Loucy (cell line): ENCODE data around the gene FAM117B.

Experiments used
- H2AFZ ChIP-seq: fragments of 200-600 bp; sonication (generic); 2 replicates; pipeline ENCODE4 v1.6.0; 2016; ENCODE audit warnings: antibody characterized with exemption, mild to moderate bottlenecking, low read length, moderate library complexity
- H3F3A ChIP-seq: fragments of 200-600 bp; 2 replicates; pipeline ENCODE4 v1.6.0; 2016; ENCODE audit warnings: antibody characterized with exemption, low read depth, mild to moderate bottlenecking
- H3K27me3 ChIP-seq: fragments of 200-600 bp; sonication (generic); 2 replicates; pipeline ENCODE4 v1.6.1; 2014; ENCODE audit warnings: low read length, mild to moderate bottlenecking; ENCODE audit not compliant: insufficient read depth, poor library complexity, severe bottlenecking
- H3K36me3 ChIP-seq: fragments of 200-600 bp; sonication (generic); 2 replicates; pipeline ENCODE4 v1.6.1; 2016; ENCODE audit warnings: low read length; ENCODE audit not compliant: insufficient read depth
- H3K4me1 ChIP-seq: fragments of 200-600 bp; sonication (generic); 2 replicates; pipeline ENCODE4 v1.5.1; 2014; ENCODE audit warnings: low read length, mild to moderate bottlenecking; ENCODE audit not compliant: insufficient read depth, poor library complexity, severe bottlenecking
- H3K4me2 ChIP-seq: fragments of 200-600 bp; sonication (generic); 2 replicates; pipeline ENCODE4 v1.6.0; 2014; ENCODE audit warnings: antibody characterized with exemption, low read length, low read depth, mild to moderate bottlenecking; ENCODE audit not compliant: poor library complexity, severe bottlenecking
- H3K4me3 ChIP-seq: fragments of 200-600 bp; sonication (generic); 2 replicates; pipeline ENCODE4 v1.5.1; 2014; ENCODE audit warnings: low read length, mild to moderate bottlenecking, mixed read lengths; ENCODE audit not compliant: poor library complexity, severe bottlenecking
- H3K79me2 ChIP-seq: fragments of 200-600 bp; sonication (generic); 2 replicates; pipeline ENCODE4 v1.6.1; 2014; ENCODE audit warnings: low read length; ENCODE audit not compliant: insufficient read depth
- H3K9ac ChIP-seq: fragments of 200-600 bp; sonication (generic); 2 replicates; pipeline ENCODE4 v1.6.0; 2014; ENCODE audit warnings: mild to moderate bottlenecking, low read depth, low read length, moderate library complexity; ENCODE audit not compliant: poor library complexity, severe bottlenecking
- H3K9me2 ChIP-seq: fragments of 200-600 bp; sonication (generic); replicated peaks from 2 replicates; pipeline ENCODE4 v1.6.1; 2016; ENCODE audit warnings: low read depth, low read length, mixed read lengths
- H3K9me3 ChIP-seq: fragments of 200-600 bp; sonication (generic); 2 replicates; pipeline ENCODE4 v1.6.1; 2014; ENCODE audit warnings: mild to moderate bottlenecking, antibody characterized with exemption, low read length, low read depth; ENCODE audit not compliant: insufficient read depth
- H4K20me1 ChIP-seq: fragments of 200-600 bp; sonication (generic); 2 replicates; pipeline ENCODE4 v1.6.0; 2014; ENCODE audit warnings: antibody characterized with exemption, low read length, mild to moderate bottlenecking; ENCODE audit not compliant: insufficient read depth, poor library complexity, severe bottlenecking
- CTCF ChIP-seq: fragments of 200-600 bp; sonication (generic); conservative IDR thresholded peaks from 2 replicates; pipeline ENCODE4 v1.5.1; 2014; ENCODE audit warnings: mild to moderate bottlenecking, antibody characterized with exemption, low read length
- EZH2phosphoT487 ChIP-seq: fragments of 200-600 bp; IDR thresholded peaks from 2 replicates; pipeline ENCODE4 v1.6.1; 2018; ENCODE audit warnings: antibody characterized with exemption, mild to moderate bottlenecking, moderate library complexity, borderline replicate concordance

Gene FAM117B

GRCh38 chr2:202817771-202818170, 183.0 kb downstream of the FAM117B start:
- no peaks in the 10 kb centered on the region for H3K9me3 ChIP-seq
- no peaks in the 10 kb centered on the region for H3K27me3 ChIP-seq
- H4K20me1 ChIP-seq, result no peaks in the 10 kb centered on the region
- TF ChIP-seq CTCF (no peak), EZH2phosphoT487 (no peak)
- no peaks in the 10 kb centered on the region for H3F3A ChIP-seq
- no peaks in the 10 kb centered on the region for H3K36me3 ChIP-seq
- H2AFZ ChIP-seq, result no peak overlapping the region
- no peaks in the 10 kb centered on the region for H3K79me2 ChIP-seq
- H3K9ac ChIP-seq, result no peak overlapping the region
- no peaks in the 10 kb centered on the region for H3K4me1 ChIP-seq
- H3K4me3 ChIP-seq, result no peak overlapping the region
- no peaks in the 10 kb centered on the region for H3K9me2 ChIP-seq
- H3K4me2 ChIP-seq, result no peak overlapping the region

GRCh38 chr2:202818321-202818720, 183.6 kb downstream of the FAM117B start:
- Histone ChIP-seq H3K4me1 (no peaks in the 10 kb centered on the region), H3K4me3 (no peak overlapping the region), H3K9me3 (no peaks in the 10 kb centered on the region), H3K36me3 (no peaks in the 10 kb centered on the region), H3K79me2 (no peaks in the 10 kb centered on the region), H4K20me1 (no peaks in the 10 kb centered on the region), H3F3A (no peaks in the 10 kb centered on the region), H3K9me2 (no peaks in the 10 kb centered on the region), H3K27me3 (no peaks in the 10 kb centered on the region), H3K9ac (no peak overlapping the region), H2AFZ (no peak overlapping the region), H3K4me2 (no peak overlapping the region)
- no peak for TF ChIP-seq CTCF
